Left lung (tissue), 10 donors: ENCODE measurements around the gene RALB. TPM values are rescaled to one million over a fixed set of nuclear protein-coding genes. Genes with fewer than 3 reads are reported as not detected.

Experiments used
- ATAC-seq: fragments of 200-7000 bp; cut with Tn5 transposase; one replicate; pipeline ENCODE4 v1.9.1; 2020; ENCODE audit warnings: moderate library complexity
- DNase-seq, 4 donors: peaks; one replicate each; pipeline ENCODE4 v3.0.0-alpha.2; 2013 to 2020
- H3K27ac ChIP-seq, 2 donors: fragments of 200-600 bp; sonication (generic) in 1 of 2; one replicate each; pipeline versions ENCODE4 v1.5.0 to v1.8.0; 2020 to 2021
- H3K27me3 ChIP-seq, 2 donors: fragments of 200-600 bp; sonication (generic) in 1 of 2; one replicate each; pipeline versions ENCODE4 v1.5.0 to v1.8.0; 2020 to 2021
- H3K36me3 ChIP-seq, 2 donors: fragments of 200-600 bp; sonication (generic) in 1 of 2; one replicate each; pipeline versions ENCODE4 v1.5.0 to v1.8.0; 2020 to 2021
- H3K4me1 ChIP-seq, 2 donors: fragments of 200-600 bp; one replicate each; pipeline ENCODE4 v1.8.0; 2021
- H3K4me3 ChIP-seq, 2 donors: fragments of 200-600 bp; sonication (generic) in 1 of 2; one replicate each; pipeline versions ENCODE4 v1.5.0 to v1.8.0; 2020 to 2021; ENCODE audit warnings: mild to moderate bottlenecking in 1 of 2
- H3K9me3 ChIP-seq, 2 donors: fragments of 200-600 bp; sonication (generic) in 1 of 2; one replicate each; pipeline versions ENCODE4 v1.5.0 to v1.8.0; 2020 to 2021
- intact Hi-C, 2 donors: fragments of 100-400 bp; cut with DNase I; formaldehyde crosslinking; loops; one replicate each; pipeline versions ENCODE4 v1.11.2 to v1.14.2; 2022
- polyA plus RNA-seq, 6 donors: library from polyadenylated mRNA; unstranded; fragments of 120-200 nt; gene quantifications; one replicate each; pipeline ENCODE4 v1.2.1, GENCODE V29; 2013; ENCODE audit not compliant: insufficient read length in 6 of 6
- total RNA-seq, 2 donors: library from RNA; stranded (reverse); fragmentation: NEBNext Ultra II Directional; extraction: Animal tissue kit (Norgen Biotek cat#: 25700); gene quantifications; one replicate each; pipeline ENCODE4 v1.2.1, GENCODE V29; 2021
- TF ChIP-seq, protein P1 (sequence below), 2 donors: fragments of 200-600 bp; sonication (generic) in 1 of 2; IDR thresholded peaks; one replicate each; pipeline versions ENCODE4 v1.5.0 to v1.8.0; 2021; ENCODE audit warnings: antibody characterized with exemption in 2 of 2
- donor health status: DM: no; HTN: yes; CAD: no.
- donor health status: DM: no; HTN: no; CAD: no.

RALB gene
- total and polyA plus RNA-seq, 8 donors = 50.5 to 143 (median 112) TPM

DNA sequence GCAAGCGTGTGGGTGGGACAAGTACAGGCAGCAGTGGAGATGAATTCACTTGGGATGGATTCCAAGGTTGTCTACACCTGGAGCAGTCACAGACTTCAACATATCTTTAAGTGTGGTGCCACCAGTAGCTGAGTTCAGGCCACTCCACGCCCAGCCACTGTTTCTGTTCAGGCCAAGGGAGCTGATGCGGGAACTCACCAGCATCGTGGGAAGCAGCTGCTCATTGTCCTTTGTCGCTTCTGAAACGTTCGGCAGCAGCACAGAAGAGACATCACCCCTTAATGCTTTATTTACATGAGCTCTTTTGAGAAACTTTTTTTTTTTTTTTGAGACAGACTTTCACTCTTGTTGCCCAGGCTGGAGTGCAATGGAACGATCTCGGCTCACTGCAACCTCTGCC lies 73.4 kb downstream of the RALB start:
- ATAC-seq (no peak), DNase-seq (peak in 2 of 4 donors; percentile 42 to 62)
- Histone ChIP-seq H3K27me3 (no peaks in the 10 kb centered on the region), H3K4me1 (no peaks in the 10 kb centered on the region), H3K4me3 (no peak overlapping the region), H3K9me3 (no peaks in the 10 kb centered on the region), H3K27ac (no peak overlapping the region), H3K36me3 (no peaks in the 10 kb centered on the region)
- TF ChIP-seq, protein P1, sequence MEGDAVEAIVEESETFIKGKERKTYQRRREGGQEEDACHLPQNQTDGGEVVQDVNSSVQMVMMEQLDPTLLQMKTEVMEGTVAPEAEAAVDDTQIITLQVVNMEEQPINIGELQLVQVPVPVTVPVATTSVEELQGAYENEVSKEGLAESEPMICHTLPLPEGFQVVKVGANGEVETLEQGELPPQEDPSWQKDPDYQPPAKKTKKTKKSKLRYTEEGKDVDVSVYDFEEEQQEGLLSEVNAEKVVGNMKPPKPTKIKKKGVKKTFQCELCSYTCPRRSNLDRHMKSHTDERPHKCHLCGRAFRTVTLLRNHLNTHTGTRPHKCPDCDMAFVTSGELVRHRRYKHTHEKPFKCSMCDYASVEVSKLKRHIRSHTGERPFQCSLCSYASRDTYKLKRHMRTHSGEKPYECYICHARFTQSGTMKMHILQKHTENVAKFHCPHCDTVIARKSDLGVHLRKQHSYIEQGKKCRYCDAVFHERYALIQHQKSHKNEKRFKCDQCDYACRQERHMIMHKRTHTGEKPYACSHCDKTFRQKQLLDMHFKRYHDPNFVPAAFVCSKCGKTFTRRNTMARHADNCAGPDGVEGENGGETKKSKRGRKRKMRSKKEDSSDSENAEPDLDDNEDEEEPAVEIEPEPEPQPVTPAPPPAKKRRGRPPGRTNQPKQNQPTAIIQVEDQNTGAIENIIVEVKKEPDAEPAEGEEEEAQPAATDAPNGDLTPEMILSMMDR (IDR thresholded peaks at IDR 0.05) = no peak
- intact Hi-C loops = no loop called here

GRCh38 chr2:120330946-120331822 lies 78.5 kb downstream of the RALB start:
- intact Hi-C loops = no loop called here
- DNase-seq (peak in 1 of 4 donors; percentile 42), ATAC-seq (no peak)

DNA sequence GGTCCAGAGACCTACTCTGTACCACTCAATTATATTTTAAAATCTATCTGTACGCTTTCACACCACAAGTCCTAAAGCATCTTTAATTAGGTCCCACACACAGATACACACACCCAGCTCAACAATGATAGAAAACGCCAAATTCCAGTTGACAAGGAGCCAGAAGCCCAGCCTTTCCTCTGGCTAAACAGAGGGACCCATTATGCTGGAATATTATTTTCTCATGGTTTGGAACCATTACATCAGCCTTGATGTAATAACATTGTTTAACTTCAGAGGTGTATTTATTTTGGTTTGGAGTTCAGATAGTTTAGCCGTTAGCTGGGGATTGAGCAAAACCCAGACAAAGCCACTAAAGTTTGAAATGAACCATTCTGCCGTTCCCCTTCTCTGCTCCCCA lies 79.3 kb downstream of the RALB start:
- H3K4me1 ChIP-seq = no peaks in the 10 kb centered on the region
- no peaks in the 10 kb centered on the region for H3K9me3 ChIP-seq
- intact Hi-C loops = no loop called here
- H3K27me3 ChIP-seq = no peaks in the 10 kb centered on the region
- TF ChIP-seq, protein P1 (IDR thresholded peaks at IDR 0.05) = no peak
- no peaks in the 10 kb centered on the region for H3K36me3 ChIP-seq
- DNase-seq = no peak
- H3K27ac ChIP-seq = no peak overlapping the region
- no peak overlapping the region for H3K4me3 ChIP-seq
- ATAC-seq = no peak

More at GRCh38 chr2:120330946-120331822, 78.5 kb downstream of the RALB start:
- H3K4me1 ChIP-seq = no peaks in the 10 kb centered on the region
- H3K9me3 ChIP-seq = no peaks in the 10 kb centered on the region
- no peak overlapping the region for H3K4me3 ChIP-seq
- H3K36me3 ChIP-seq = no peaks in the 10 kb centered on the region
- TF ChIP-seq, protein P1 (IDR thresholded peaks at IDR 0.05) = no peak
- H3K27me3 ChIP-seq = no peaks in the 10 kb centered on the region
- H3K27ac ChIP-seq = no peak overlapping the region

- H3K27me3 ChIP-seq = no peaks in the 10 kb centered on the region
- intact Hi-C loops = no loop called here
- ATAC-seq = no peak
Observed at GRCh38 chr2:120332384-120332783, 79.7 kb downstream of the RALB start.

GRCh38 chr2:120334068-120334467 lies 81.4 kb downstream of the RALB start:
- ATAC-seq = no peak
- no peak overlapping the region for H3K4me3 ChIP-seq
- H3K27ac ChIP-seq = no peak overlapping the region
- intact Hi-C loops = no loop called here
- peaks cover 0 to 2% of the 10 kb centered on the region in 2 donors for H3K27me3 ChIP-seq
- H3K4me1 ChIP-seq = peaks cover 0 to 16% of the 10 kb centered on the region in 2 donors
- DNase-seq = no peak
- H3K36me3 ChIP-seq = no peaks in the 10 kb centered on the region
- H3K9me3 ChIP-seq = no peaks in the 10 kb centered on the region
- TF ChIP-seq, protein P1 (IDR thresholded peaks at IDR 0.05) = no peak

More at GRCh38 chr2:120332384-120332783, 79.7 kb downstream of the RALB start:
- H3K36me3 ChIP-seq = no peaks in the 10 kb centered on the region
- H3K9me3 ChIP-seq = no peaks in the 10 kb centered on the region
- H3K4me1 ChIP-seq = peaks cover 0 to 3% of the 10 kb centered on the region in 2 donors
- H3K4me3 ChIP-seq = no peak overlapping the region
- TF ChIP-seq, protein P1 (IDR thresholded peaks at IDR 0.05) = no peak
- DNase-seq = no peak
- no peak overlapping the region for H3K27ac ChIP-seq
